ENCODE results near the gene PIEZO2.

PIEZO2 gene

DNA sequence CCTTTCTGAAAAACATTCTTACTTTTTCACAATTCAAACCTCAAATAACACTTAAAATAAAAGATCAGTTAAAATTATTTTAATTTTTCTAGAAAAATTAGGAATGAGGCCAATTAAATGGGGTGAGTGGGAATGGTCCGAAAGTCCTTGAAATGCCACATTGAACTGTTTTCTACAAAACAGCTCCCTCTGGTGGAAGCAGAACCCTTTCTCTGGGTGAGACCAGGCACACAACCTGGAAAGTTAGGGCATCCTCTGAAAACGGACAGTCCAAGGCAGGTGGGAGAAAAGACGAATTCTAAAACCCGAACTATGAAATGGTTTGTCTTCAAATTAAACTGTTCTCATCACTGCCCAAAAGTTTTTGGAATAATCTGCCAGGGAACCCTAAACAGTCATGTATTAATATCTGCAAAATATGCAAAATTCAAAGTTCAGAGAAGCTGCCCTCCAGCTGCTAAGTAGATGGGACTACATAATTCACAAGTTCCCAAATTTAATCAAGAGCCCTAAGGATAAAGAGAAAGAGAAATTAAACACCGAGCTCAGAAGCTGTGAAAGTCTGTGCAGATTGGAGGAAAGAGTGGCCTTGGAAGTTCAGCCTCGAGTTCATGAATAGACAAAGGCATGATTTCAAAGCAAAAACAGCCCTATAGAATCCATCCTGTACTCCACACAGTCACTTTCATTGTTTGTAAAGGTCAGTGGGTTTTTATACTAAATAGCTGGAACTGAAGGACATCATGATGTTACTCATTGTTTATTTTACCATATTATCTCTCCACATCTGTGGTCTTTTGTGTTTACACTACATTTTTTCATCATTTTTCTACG, 108.3 kb downstream of the PIEZO2 start:
- no peak for TF ChIP-seq JUND (IDR thresholded peaks at IDR 0.05; ENCODE audit: low read depth)
- in situ Hi-C loops (cut with HindIII; ENCODE audit: low pct_unique_long_range_greater_than_20kb, low sequenced_read_pairs), result no loop called here
- DNase-seq (ENCODE audit: low read depth in 1 of 2, low spot score in 1 of 2), result peak; percentile 14 to 51

DNA sequence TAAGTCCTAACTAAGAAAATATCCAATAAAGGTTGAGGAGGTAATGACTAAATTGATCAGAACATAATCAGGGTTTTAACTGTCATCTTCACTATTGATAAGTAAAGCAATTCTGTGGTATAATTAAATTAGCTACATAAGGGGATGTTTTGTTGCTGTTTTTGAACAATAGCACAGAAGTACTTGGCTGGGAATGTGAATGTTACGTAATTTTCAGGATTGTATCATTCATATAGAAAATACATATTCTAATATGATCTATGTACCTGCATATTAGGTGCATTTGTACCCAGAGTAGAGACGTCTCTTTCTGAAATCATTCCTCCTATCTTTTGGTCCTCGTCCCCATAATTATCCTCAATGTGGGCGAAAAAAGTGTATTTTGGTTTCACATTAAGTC, 109.0 kb downstream of the PIEZO2 start:
- no peak for DNase-seq (ENCODE audit: low read depth in 1 of 2, low spot score in 1 of 2)
- TF ChIP-seq JUND (IDR thresholded peaks at IDR 0.05; ENCODE audit: low read depth), result no peak
- in situ Hi-C loops (cut with HindIII; ENCODE audit: low pct_unique_long_range_greater_than_20kb, low sequenced_read_pairs), result no loop called here

DNA sequence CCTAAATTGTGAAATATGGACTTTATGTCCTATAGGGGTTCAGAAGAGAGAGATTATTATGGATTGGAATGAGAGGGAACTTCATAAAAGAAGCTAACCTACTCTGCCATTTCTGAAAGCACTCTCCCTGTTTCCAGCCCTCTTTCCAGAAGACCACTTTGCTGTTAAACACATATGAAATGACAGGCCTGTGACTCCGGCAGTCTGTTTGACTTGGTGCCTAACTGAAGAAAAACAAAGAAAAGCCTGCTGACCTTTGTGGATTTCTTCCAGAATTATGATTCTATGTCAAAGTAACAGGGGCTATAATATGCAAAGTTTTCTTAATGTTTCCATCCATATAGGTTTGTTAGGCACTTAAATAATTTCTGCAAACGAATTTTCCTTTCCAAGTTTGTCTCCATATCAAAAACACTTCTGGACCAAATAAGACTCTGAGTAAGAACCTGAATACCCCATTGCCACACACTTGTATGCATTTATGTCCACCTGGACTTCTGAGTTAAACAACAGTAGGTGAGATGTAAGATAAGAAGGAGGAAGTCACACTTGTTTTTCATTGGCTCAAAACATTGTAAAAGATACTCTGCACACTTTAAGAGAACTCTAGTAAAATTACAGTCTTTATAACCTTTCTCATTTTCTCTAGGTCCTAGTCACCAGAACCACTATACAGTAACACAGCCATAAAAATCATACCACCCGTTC, 111.7 kb downstream of the PIEZO2 start:
- in situ Hi-C loops (cut with HindIII; ENCODE audit: low pct_unique_long_range_greater_than_20kb, low sequenced_read_pairs), result no loop called here
- DNase-seq (ENCODE audit: low read depth in 1 of 2, low spot score in 1 of 2), result no peak
- TF ChIP-seq JUND (IDR thresholded peaks at IDR 0.05; ENCODE audit: low read depth), result no peak

DNA sequence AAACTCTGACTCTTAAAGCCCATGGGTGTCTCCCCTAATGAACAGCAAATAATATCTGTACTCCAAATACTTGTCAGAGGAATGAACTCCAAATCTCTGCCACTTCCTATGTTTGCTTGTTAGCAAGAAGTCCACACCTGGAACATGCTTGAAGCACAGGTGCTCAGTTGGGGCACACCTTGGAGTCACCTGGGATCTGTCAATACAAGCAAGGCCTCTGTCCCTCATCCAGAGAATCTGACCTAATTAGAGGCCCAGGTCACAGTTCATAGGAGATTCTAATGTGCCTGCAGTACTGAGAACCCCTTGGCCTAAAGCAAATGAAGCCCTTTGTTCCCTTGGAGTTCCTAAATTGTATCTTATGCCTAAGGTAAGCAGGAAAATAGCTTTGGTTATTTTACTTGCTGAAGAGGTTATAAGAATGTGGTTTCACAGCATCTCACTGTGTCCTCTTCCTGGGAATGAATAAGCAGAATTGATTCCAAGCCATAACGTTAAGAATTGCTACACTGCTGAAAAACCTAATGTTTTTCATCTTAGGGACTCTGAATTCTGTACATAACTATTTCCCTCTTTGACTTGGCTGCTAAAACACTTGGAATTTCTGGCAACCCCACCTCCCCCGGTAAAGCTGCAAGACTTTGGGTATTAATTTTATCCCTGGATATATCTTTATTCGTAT, 113.4 kb downstream of the PIEZO2 start:
- no peak for TF ChIP-seq JUND (IDR thresholded peaks at IDR 0.05; ENCODE audit: low read depth)
- DNase-seq (ENCODE audit: low read depth in 1 of 2, low spot score in 1 of 2), result no peak
- in situ Hi-C loops (cut with HindIII; ENCODE audit: low pct_unique_long_range_greater_than_20kb, low sequenced_read_pairs), result no loop called here

DNA sequence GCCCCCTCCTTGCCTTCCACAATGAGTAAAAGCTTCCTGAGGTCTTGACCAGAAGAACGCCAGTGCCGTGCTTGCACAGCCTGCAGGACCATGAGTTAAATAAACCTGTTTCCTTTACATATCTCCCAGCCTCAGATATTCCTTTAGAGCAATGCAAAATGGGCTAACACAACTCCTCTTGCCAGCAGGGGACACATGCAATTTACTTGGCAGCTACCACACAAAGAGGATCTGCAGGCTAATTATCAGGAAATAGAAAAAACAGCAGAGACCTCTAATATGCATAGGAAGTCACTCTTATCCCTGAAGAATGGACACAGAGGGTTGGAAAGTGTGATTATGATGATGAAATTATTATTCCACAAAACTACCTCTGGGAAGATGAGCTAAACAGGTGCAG, 114.0 kb downstream of the PIEZO2 start:
- in situ Hi-C loops (cut with HindIII; ENCODE audit: low pct_unique_long_range_greater_than_20kb, low sequenced_read_pairs), result no loop called here
- no peak for DNase-seq (ENCODE audit: low read depth in 1 of 2, low spot score in 1 of 2)
- no peak for TF ChIP-seq JUND (IDR thresholded peaks at IDR 0.05; ENCODE audit: low read depth)

DNA sequence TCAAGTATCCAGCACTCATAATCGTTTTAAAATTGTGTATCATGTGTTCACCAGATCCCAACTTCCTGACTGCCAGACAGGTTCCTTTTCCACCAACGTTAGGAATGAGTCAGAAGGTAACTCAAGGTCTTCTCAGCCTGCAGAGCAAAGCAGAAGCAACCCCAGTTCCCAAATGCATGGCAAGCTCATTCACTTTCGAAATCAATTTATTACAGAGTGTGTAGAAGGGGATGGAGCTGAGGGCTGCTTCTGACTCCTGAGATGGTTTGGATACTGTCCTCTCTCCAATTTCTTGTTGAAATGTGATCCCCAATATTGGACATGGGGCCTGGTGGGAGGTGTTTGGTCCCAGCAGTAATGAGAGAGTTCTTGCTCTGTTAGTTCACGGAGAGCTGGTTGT, 114.5 kb downstream of the PIEZO2 start:
- TF ChIP-seq JUND (IDR thresholded peaks at IDR 0.05; ENCODE audit: low read depth), result no peak
- DNase-seq (ENCODE audit: low read depth in 1 of 2, low spot score in 1 of 2), result no peak
- in situ Hi-C loops (cut with HindIII; ENCODE audit: low pct_unique_long_range_greater_than_20kb, low sequenced_read_pairs), result no loop called here

DNA sequence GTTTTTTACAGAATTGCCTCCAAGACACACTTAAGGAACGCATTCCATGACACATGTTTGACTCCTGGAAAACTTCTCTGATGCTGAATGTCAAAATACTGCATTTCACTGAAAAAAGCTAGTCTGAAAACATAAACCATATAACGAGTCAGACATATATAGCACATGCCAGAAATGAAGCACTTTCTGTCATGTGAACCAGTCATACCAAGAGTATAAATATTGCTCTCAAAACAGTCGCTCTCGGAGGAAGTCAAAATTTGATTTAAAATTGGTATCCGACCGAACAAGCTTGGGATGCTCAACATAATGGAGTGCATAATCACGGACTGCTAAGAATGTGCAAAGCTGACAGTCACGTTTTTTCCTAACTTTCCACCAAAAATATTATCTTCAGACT, 115.9 kb downstream of the PIEZO2 start:
- DNase-seq (ENCODE audit: low read depth in 1 of 2, low spot score in 1 of 2), result no peak
- TF ChIP-seq JUND (IDR thresholded peaks at IDR 0.05; ENCODE audit: low read depth), result no peak
- in situ Hi-C loops (cut with HindIII; ENCODE audit: low pct_unique_long_range_greater_than_20kb, low sequenced_read_pairs), result no loop called here

DNA sequence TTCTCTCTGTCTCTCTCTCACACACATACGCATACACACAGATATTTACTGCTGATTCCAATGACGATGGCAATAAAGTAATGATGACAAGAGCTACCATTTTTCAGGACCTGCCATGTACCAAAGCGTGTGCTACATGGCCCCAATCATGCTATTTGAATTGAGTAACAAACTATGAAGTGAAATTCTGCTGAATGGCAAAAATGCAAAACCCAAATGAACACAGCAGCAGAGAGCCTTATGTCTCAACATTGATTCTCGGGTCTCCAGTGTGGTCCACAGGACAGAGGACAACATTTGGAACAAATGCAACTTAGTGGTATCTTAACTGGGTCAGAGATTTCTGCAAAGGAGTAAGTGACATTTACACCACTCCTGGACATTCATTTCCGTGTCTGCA, 117.4 kb downstream of the PIEZO2 start:
- no peak for TF ChIP-seq JUND (IDR thresholded peaks at IDR 0.05; ENCODE audit: low read depth)
- DNase-seq (ENCODE audit: low read depth in 1 of 2, low spot score in 1 of 2), result no peak
- in situ Hi-C loops (cut with HindIII; ENCODE audit: low pct_unique_long_range_greater_than_20kb, low sequenced_read_pairs), result no loop called here

DNA sequence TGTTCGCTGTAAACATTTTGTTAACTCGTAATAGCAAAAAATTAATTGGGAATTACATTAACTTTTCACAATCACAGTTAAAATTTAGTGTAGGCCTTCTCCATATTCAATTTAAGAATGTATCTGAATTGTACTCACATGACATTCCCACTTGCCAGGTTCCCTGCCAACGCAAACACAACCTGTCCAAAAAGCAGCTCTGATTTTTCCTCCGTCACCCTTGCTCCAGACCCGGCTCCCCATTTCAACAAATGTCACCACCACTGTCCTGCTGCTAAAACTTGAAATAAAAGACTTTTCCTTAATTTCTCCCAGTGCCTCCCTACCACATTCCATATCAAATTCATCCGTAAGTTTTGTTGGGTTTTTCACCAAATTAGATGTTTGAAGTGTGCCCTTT, 120.3 kb downstream of the PIEZO2 start:
- no peak for DNase-seq (ENCODE audit: low read depth in 1 of 2, low spot score in 1 of 2)
- in situ Hi-C loops (cut with HindIII; ENCODE audit: low pct_unique_long_range_greater_than_20kb, low sequenced_read_pairs), result no loop called here
- TF ChIP-seq JUND (IDR thresholded peaks at IDR 0.05; ENCODE audit: low read depth), result no peak

DNA sequence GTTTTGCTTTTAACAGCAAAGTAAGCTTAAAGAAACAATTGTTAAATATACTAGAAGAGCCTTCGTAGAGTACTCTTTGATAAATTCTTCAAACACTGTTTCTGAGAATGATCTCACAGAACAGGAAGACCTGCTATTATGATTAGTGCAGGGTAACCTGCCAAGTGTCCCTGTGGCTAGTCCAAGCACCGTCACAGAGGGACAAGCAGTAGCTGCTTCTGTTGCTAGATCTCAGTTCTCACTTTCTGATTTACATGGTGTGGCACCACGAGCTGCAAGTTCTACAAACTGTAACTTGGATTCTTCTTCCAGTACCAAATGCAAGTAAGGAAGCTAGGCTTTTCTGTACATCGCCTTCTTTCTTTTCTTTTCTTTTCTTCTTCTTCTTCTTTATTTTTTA, 121.5 kb downstream of the PIEZO2 start:
- in situ Hi-C loops (cut with HindIII; ENCODE audit: low pct_unique_long_range_greater_than_20kb, low sequenced_read_pairs), result no loop called here
- TF ChIP-seq JUND (IDR thresholded peaks at IDR 0.05; ENCODE audit: low read depth), result no peak
- DNase-seq (ENCODE audit: low read depth in 1 of 2, low spot score in 1 of 2), result no peak

DNA sequence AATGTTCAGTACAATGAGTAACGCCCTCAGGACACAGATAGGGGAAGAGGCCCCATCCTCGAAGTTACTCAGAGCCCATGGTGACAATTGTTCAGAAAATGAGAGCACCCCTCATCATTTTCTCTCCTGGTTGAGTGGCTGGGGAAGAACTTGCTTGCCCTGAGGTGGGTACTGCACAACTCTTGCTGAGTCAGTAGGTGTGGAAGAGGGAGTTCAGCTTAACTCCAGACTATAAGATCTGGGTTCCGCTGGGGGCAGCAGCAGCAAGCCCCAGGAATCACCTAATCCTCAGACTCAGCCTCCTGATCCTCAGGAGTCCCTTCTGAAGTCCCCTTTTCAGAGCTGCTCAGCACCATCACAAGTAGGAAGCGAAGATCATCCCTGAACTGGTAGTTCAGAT, 123.7 kb downstream of the PIEZO2 start:
- in situ Hi-C loops (cut with HindIII; ENCODE audit: low pct_unique_long_range_greater_than_20kb, low sequenced_read_pairs), result no loop called here
- no peak for TF ChIP-seq JUND (IDR thresholded peaks at IDR 0.05; ENCODE audit: low read depth)
- no peak for DNase-seq (ENCODE audit: low read depth in 1 of 2, low spot score in 1 of 2)

DNA sequence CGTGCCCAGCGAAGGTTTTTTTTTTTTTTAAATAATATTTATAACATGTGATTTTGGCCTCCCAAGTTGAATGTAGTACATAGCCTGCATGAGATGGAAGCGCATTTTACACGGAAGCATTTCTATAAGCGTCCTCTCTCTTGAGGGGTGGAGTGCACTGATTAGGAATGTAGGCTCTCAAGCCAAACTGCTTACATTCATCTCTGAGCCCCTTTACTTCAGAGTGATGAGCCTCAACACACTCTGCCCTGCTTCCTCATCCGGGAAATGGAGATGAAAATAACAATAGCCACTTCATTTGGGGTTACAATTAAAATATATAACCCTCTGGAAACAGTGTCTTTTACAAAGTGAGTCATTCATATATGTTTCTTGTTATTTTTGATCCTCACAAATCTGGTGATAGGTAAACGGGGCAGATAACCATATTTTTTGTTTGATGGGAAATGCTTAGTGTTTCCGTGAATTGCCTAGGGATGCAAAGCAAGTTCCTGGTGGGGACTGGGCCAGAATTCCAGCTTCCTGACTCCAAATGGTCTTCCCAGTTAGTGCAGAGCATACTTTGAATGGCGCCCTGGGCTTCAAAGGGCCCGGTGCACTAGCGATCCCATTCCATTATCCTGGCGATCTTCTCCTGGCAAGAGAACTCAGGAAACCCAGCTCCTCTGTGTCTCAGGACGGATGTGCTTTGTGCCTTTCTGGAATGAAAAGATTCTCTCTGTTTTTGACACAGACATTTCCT, 124.3 kb downstream of the PIEZO2 start:
- no peak for DNase-seq (ENCODE audit: low read depth in 1 of 2, low spot score in 1 of 2)
- in situ Hi-C loops (cut with HindIII; ENCODE audit: low pct_unique_long_range_greater_than_20kb, low sequenced_read_pairs), result no loop called here

More for the DNA sequence above, 124.3 kb downstream of the PIEZO2 start:
- TF ChIP-seq JUND (IDR thresholded peaks at IDR 0.05; ENCODE audit: low read depth), result no peak
